ENCODE measurements around the gene RIOX2.

DNA sequence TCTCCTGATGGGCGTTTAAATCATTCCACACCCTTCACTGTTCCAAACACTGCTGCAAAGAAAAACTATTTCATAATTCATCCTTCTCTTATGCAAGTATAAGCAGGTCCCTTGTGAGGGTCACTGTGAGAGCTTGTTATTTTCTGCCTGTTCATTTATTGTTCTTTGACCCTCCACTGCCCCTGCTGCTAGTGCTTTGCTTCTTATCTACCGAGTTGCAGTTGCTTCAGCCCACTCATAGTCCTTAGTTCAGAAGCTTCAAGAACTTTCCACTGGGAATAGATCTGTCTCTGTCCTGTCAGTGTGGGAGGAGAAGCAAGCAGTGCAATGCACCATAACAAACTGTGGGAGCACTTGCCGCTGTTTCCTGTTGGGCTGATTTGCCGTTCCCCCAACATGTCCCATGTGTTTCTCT lies 39.8 kb downstream of the RIOX2 start:
- TF ChIP-seq POLR2A (IDR thresholded peaks at IDR 0.05), result no peak
- TF ChIP-seq, protein P1, sequence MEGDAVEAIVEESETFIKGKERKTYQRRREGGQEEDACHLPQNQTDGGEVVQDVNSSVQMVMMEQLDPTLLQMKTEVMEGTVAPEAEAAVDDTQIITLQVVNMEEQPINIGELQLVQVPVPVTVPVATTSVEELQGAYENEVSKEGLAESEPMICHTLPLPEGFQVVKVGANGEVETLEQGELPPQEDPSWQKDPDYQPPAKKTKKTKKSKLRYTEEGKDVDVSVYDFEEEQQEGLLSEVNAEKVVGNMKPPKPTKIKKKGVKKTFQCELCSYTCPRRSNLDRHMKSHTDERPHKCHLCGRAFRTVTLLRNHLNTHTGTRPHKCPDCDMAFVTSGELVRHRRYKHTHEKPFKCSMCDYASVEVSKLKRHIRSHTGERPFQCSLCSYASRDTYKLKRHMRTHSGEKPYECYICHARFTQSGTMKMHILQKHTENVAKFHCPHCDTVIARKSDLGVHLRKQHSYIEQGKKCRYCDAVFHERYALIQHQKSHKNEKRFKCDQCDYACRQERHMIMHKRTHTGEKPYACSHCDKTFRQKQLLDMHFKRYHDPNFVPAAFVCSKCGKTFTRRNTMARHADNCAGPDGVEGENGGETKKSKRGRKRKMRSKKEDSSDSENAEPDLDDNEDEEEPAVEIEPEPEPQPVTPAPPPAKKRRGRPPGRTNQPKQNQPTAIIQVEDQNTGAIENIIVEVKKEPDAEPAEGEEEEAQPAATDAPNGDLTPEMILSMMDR (IDR thresholded peaks at IDR 0.05), result no peak
- no peak for TF ChIP-seq POLR2AphosphoS5 (IDR thresholded peaks at IDR 0.05)
- no peak for TF ChIP-seq EP300 (IDR thresholded peaks at IDR 0.05)

Data from gastroesophageal sphincter (tissue), 3 donors.